GM20431 (cell line): ENCODE measurements around the gene OR56A5.

Experiments used
- in situ Hi-C: fragments of 300-500 bp; cut with MseI, MboI; formaldehyde crosslinking; loops from one replicate; pipeline ENCODE4 v1.15.0; 2020; ENCODE audit warnings: low sequenced_read_pairs; ENCODE audit not compliant: unreplicated experiment

OR56A5 gene

GRCh38 chr11:5937868-5938602 is 30.3 kb downstream of the OR56A5 start:
- in situ Hi-C loops, result no loop called here

- in situ Hi-C loops, result no loop called here
These were observed 35.2 kb downstream of the OR56A5 start for GRCh38 chr11:5933116-5933515.

- in situ Hi-C loops, result no loop called here
These were observed 35.6 kb downstream of the OR56A5 start for GRCh38 chr11:5932671-5933070.

GRCh38 chr11:5931061-5931460 is 37.2 kb downstream of the OR56A5 start:
- in situ Hi-C loops, result no loop called here

GRCh38 chr11:5930614-5931013 is 37.7 kb downstream of the OR56A5 start:
- in situ Hi-C loops, result no loop called here

- in situ Hi-C loops, result no loop called here
These were observed 38.5 kb downstream of the OR56A5 start for GRCh38 chr11:5929571-5930368.

- in situ Hi-C loops, result no loop called here
These were observed 39.5 kb downstream of the OR56A5 start for GRCh38 chr11:5928811-5929210.

GRCh38 chr11:5928271-5928670 is 40.0 kb downstream of the OR56A5 start:
- in situ Hi-C loops, result no loop called here

- in situ Hi-C loops, result no loop called here
These were observed 44.5 kb downstream of the OR56A5 start for GRCh38 chr11:5923794-5924193.

- in situ Hi-C loops, result no loop called here
These were observed 44.9 kb downstream of the OR56A5 start for GRCh38 chr11:5923427-5923776.

GRCh38 chr11:5922749-5923426 is 45.4 kb downstream of the OR56A5 start:
- in situ Hi-C loops, result no loop called here
